GM12878 (cell line): ENCODE data around the gene TNFAIP2. TPM values are rescaled to one million over a fixed set of nuclear protein-coding genes. Genes with fewer than 3 reads are reported as not detected.

Source experiments
- ATAC-seq: fragments of 200-7000 bp; cut with Tn5 transposase; 3 replicates; pipeline ENCODE4 v1.9.1; 2020; ENCODE audit warnings: mild to moderate bottlenecking, moderate library complexity
- BruUV-seq: library from RNA; stranded (reverse); fragments of 400-500 nt; replicated peaks from 2 replicates; lab custom pipeline; 2021; lab: Mats Ljungman, UMichigan
- CTCF ChIA-PET: fragments of 300-600 bp; sonication (Branson Sonifier 250); formaldehyde crosslinking; extraction: SDS; loops from one replicate; lab custom pipeline; 2021; ENCODE audit warnings: inconsistent platforms; lab: Yijun Ruan, JAX
- POLR2A ChIA-PET: fragments of 350-600 bp; formaldehyde crosslinking; extraction: SDS; loops from one replicate; lab custom pipeline; 2021; ENCODE audit warnings: inconsistent platforms; lab: Charles Lee
- RAD21 ChIA-PET: fragments of 300-600 bp; sonication (Branson Sonifier 250); formaldehyde crosslinking; loops from one replicate; lab custom pipeline; 2023; ENCODE audit warnings: antibody characterized with exemption; ENCODE audit not compliant: unreplicated experiment; lab: Charles Lee
- SMC1A ChIA-PET: fragments of 300-600 bp; sonication (Branson Sonifier 250); formaldehyde crosslinking; loops from one replicate; lab custom pipeline; 2023; ENCODE audit not compliant: unreplicated experiment, uncharacterized antibody; lab: Charles Lee
- DNase-seq: peaks from one replicate; pipeline ENCODE4 v3.0.0-alpha.2; 2011; ENCODE audit warnings: low read depth, low spot score
- FAIRE-seq: peaks from 3 replicates; lab custom pipeline; 2011; peaks lifted over from hg19 to GRCh38; lab: Jason Lieb, UNC
- H2AFZ ChIP-seq: 2 replicates; pipeline ENCODE4 v1.6.0; 2011; ENCODE audit warnings: low read depth, low read length, control low read depth; ENCODE audit not compliant: control insufficient read depth
- H3K27ac ChIP-seq: 2 replicates; pipeline ENCODE4 v1.5.1; 2011; ENCODE audit warnings: control low read depth; ENCODE audit not compliant: control insufficient read depth, insufficient read depth
- H3K27me3 ChIP-seq, 2 experiments: replicated peaks in 1 of 2; 2 replicates each; pipeline versions ENCODE4 v1.6.0 to v1.6.1; 2011; ENCODE audit warnings: low read length in 1 of 2; ENCODE audit not compliant: control insufficient read depth in 2 of 2, insufficient read depth in 2 of 2
- H3K36me3 ChIP-seq, 2 experiments: 2 replicates each; pipeline ENCODE4 v1.5.1; 2011; ENCODE audit warnings: low read length in 1 of 2; ENCODE audit not compliant: control insufficient read depth in 2 of 2, insufficient read depth in 2 of 2
- H3K4me1 ChIP-seq: 2 replicates; pipeline ENCODE4 v1.6.1; 2011; ENCODE audit warnings: mild to moderate bottlenecking, low read length, moderate library complexity, mixed read lengths; ENCODE audit not compliant: control insufficient read depth, insufficient read depth
- H3K4me2 ChIP-seq: 2 replicates; pipeline ENCODE4 v1.6.0; 2011; ENCODE audit warnings: control low read depth; ENCODE audit not compliant: control insufficient read depth, insufficient read depth
- H3K4me3 ChIP-seq: fragments of 200-600 bp; sonication (generic); 2 replicates; pipeline ENCODE4 v1.5.1; 2016
- H3K79me2 ChIP-seq: 2 replicates; pipeline ENCODE4 v1.6.0; 2011; ENCODE audit warnings: low read length; ENCODE audit not compliant: control insufficient read depth, insufficient read depth
- H3K9ac ChIP-seq: 2 replicates; pipeline ENCODE4 v1.8.0; 2011; ENCODE audit warnings: low read length, control low read depth, mixed read lengths; ENCODE audit not compliant: control insufficient read depth, insufficient read depth
- H3K9me3 ChIP-seq: replicated peaks from 3 replicates; pipeline ENCODE4 v1.5.1; 2011; ENCODE audit warnings: mild to moderate bottlenecking, low read length; ENCODE audit not compliant: control insufficient read depth, insufficient read depth
- H4K20me1 ChIP-seq: 2 replicates; pipeline ENCODE4 v1.6.0; 2011; ENCODE audit not compliant: control insufficient read depth, insufficient read depth
- DPF2 ChIP-seq: fragments of 450-650 bp; IDR thresholded peaks from 2 replicates; pipeline ENCODE4 v1.6.1; 2017; ENCODE audit warnings: mild to moderate bottlenecking
- FOXK2 ChIP-seq: fragments of 450-650 bp; IDR thresholded peaks from 2 replicates; pipeline ENCODE4 v1.6.1; 2017; ENCODE audit warnings: mild to moderate bottlenecking, moderate library complexity
- HDAC2 ChIP-seq: fragments of 200-600 bp; sonication (generic); IDR thresholded peaks from 2 replicates; pipeline ENCODE4 v1.6.1; 2017
- POLR2A ChIP-seq: IDR thresholded peaks from 2 replicates; pipeline ENCODE4 v1.6.1; 2011; ENCODE audit warnings: low read depth, mild to moderate bottlenecking, low read length
- SIX5 ChIP-seq: IDR thresholded peaks from 2 replicates; pipeline ENCODE4 v1.6.1; 2011; ENCODE audit warnings: mild to moderate bottlenecking, low read depth, low read length, moderate library complexity; ENCODE audit not compliant: severe bottlenecking
- SPI1 ChIP-seq: IDR thresholded peaks from 2 replicates; pipeline ENCODE4 v1.6.1; 2011; ENCODE audit warnings: low read depth, mild to moderate bottlenecking, low read length, moderate library complexity, borderline replicate concordance; ENCODE audit not compliant: insufficient read depth
- SREBF1 ChIP-seq: IDR thresholded peaks from 2 replicates; pipeline ENCODE4 v1.6.1; 2012; ENCODE audit warnings: mild to moderate bottlenecking, low read length
- TAF1 ChIP-seq: IDR thresholded peaks from 2 replicates; pipeline ENCODE4 v1.6.1; 2011; ENCODE audit warnings: mild to moderate bottlenecking, low read depth, low read length, borderline replicate concordance
- YY1 ChIP-seq: IDR thresholded peaks from 2 replicates; pipeline ENCODE4 v1.6.1; 2011; ENCODE audit warnings: low read depth, mild to moderate bottlenecking, low read length
- ZBTB11 ChIP-seq: fragments of 450-650 bp; formaldehyde crosslinking; IDR thresholded peaks from 2 replicates; pipeline ENCODE4 v1.5.0; 2022; ENCODE audit warnings: mild to moderate bottlenecking, missing genetic modification characterization
- WGBS: methylation state at CpG from one replicate; pipeline ENCODE4 v1.1.6; 2016; ENCODE audit warnings: low lambda C conversion rate; ENCODE audit not compliant: insufficient replicate concordance, insufficient coverage; ENCODE audit errors: missing lambda C conversion rate; 5-methylcytosine and 5-hydroxymethylcytosine counted together
- in situ Hi-C: fragments of 300-500 bp; cut with MboI; formaldehyde crosslinking; loops from 9 replicates; pipeline ENCODE4 v1.14.3; 2018; ENCODE audit warnings: mixed read lengths
- intact Hi-C: fragments of 100-400 bp; cut with micrococcal nuclease; formaldehyde crosslinking; loops from one replicate; pipeline ENCODE4 v1.14.2; 2022; ENCODE audit not compliant: unreplicated experiment
- polyA plus RNA-seq, 11 experiments: library from polyadenylated mRNA; depleted of rRNA in 4 of 11; unstranded in 6 of 11; stranded (reverse) in 5 of 11; fragments of >200 nt; fragmentation: Nextera tagmentation in 4 of 11; fragmentation: Illumina TruSeq in 1 of 11; extraction: Ambion mirVana in 4 of 11; extraction: Trizol in 1 of 11; gene quantifications; 1 replicate in 1 of 11; 2 replicates in 10 of 11; pipeline versions ENCODE4 v1.2.1 to v1.2.3, GENCODE V29; 2011 to 2016; ENCODE audit warnings: inconsistent platforms in 2 of 11, missing spikeins in 2 of 11, low read depth in 1 of 11
- total RNA-seq, 4 experiments: library from RNA; depleted of rRNA in 3 of 4; stranded (reverse); fragments of >200 nt in 3 of 4; fragmentation: Illumina TruSeq in 1 of 4; extraction: Trizol in 1 of 4; gene quantifications; 2 replicates each; pipeline versions ENCODE4 v1.2.1 to v1.2.3, GENCODE V29; 2013 to 2021

Gene TNFAIP2
- total and polyA plus RNA-seq, 10 of the 15 experiments (the other 5 are each of a cell fraction or from before 2014, with no cell fraction given): 7.1 to 150 (median 74.5) TPM

GRCh38 chr14:103099081-103099732 is 24.1 kb upstream of the TNFAIP2 start (continued):
- no peak for TF ChIP-seq SPI1

GRCh38 chr14:103099733-103100280 is 23.5 kb upstream of the TNFAIP2 start:
- POLR2A ChIA-PET: no interaction called here
- 87% methylated on average over 8 of the region's 8 CpGs for WGBS
- Histone ChIP-seq H2AFZ (no peak overlapping the region), H3K79me2 (no peaks in the 10 kb centered on the region), H3K4me3 (no peak overlapping the region), H3K9me3 (no peaks in the 10 kb centered on the region), H4K20me1 (no peaks in the 10 kb centered on the region), H3K4me2 (no peak overlapping the region), H3K36me3 (no peaks in the 10 kb centered on the region), H3K9ac (no peak overlapping the region), H3K27me3 (peaks cover 5 to 11% of the 10 kb centered on the region in 2 experiments; a peak in 2 of 4 replicates), H3K27ac (no peak overlapping the region), H3K4me1 (peaks cover 18% of the 10 kb centered on the region)
- ATAC-seq (peak; percentile 4; the same call in 1 of the 3 replicates), DNase-seq (no peak), FAIRE-seq (no peak)
- no TSS peak for BruUV-seq
- SMC1A ChIA-PET: interaction anchor here (1.0 to 1.8 kb wide), 5 partner anchors 21 to 405 kb away, joined by 3 to 6 read pairs (median 3); no protein-coding TSS in a partner anchor
- CTCF ChIA-PET: interaction anchor here (0.8 to 2.5 kb wide), 7 partner anchors 9 to 195 kb away, joined by 3 to 23 read pairs (median 7); no protein-coding TSS in a partner anchor
- in situ Hi-C loops: no loop called here
- no peak for TF ChIP-seq FOXK2
- no peak for TF ChIP-seq POLR2A
- no peak for TF ChIP-seq ZBTB11
- TF ChIP-seq SIX5: no peak
- no peak for TF ChIP-seq YY1
- TF ChIP-seq TAF1: no peak
- TF ChIP-seq HDAC2: no peak
- no peak for TF ChIP-seq DPF2
- TF ChIP-seq SREBF1: no peak
- intact Hi-C loops: no loop called here
- RAD21 ChIA-PET: interaction anchor here (0.6 to 3.2 kb wide), 6 partner anchors 26 to 403 kb away, joined by 3 to 14 read pairs (median 6); no protein-coding TSS in a partner anchor
